Fibroblast of lung (primary cell): Measurements from ENCODE around the gene DDX39B. TPM values are rescaled to one million over a fixed set of nuclear protein-coding genes. Genes with fewer than 3 reads are reported as not detected.

Experiments used
- DNase-seq, 2 donors: peaks; one replicate each; pipeline versions ENCODE4 v3.0.0 to v3.0.0-alpha.2; 2010; ENCODE audit warnings: low read depth in 2 of 2
- H2AFZ ChIP-seq: 2 replicates; pipeline ENCODE4 v1.5.1; 2012; ENCODE audit warnings: low read length, control low read depth, inconsistent platforms
- H3K27ac ChIP-seq: 2 replicates; pipeline ENCODE4 v1.5.1; 2011; ENCODE audit warnings: low read length, control low read depth; ENCODE audit not compliant: insufficient read depth
- H3K27me3 ChIP-seq: 2 replicates; pipeline ENCODE4 v1.5.1; 2011; ENCODE audit warnings: mild to moderate bottlenecking, low read length; ENCODE audit not compliant: control insufficient read depth, insufficient read depth
- H3K36me3 ChIP-seq: 2 replicates; pipeline ENCODE4 v1.5.1; 2011; ENCODE audit warnings: low read length; ENCODE audit not compliant: control insufficient read depth, insufficient read depth
- H3K4me1 ChIP-seq: 2 replicates; pipeline ENCODE4 v1.5.1; 2011; ENCODE audit warnings: low read length; ENCODE audit not compliant: control insufficient read depth, insufficient read depth; ENCODE audit errors: extremely low read depth
- H3K4me2 ChIP-seq: 2 replicates; pipeline ENCODE4 v1.5.1; 2011; ENCODE audit warnings: low read length, control low read depth; ENCODE audit not compliant: insufficient read depth; ENCODE audit errors: extremely low read depth
- H3K4me3 ChIP-seq, 4 experiments: fragments of 200-600 bp in 1 of 4; sonication (generic) in 1 of 4; replicated peaks in 1 of 4; 2 replicates each; pipeline ENCODE4 v1.5.1; 2011 to 2016; ENCODE audit warnings: low read length in 4 of 4, low read depth in 3 of 4, mild to moderate bottlenecking in 3 of 4, control low read depth in 2 of 4, inconsistent platforms in 1 of 4, mixed read lengths in 1 of 4; ENCODE audit not compliant: insufficient read depth in 1 of 4; ENCODE audit errors: control extremely low read depth in 1 of 4
- H3K79me2 ChIP-seq: 2 replicates; pipeline ENCODE4 v1.5.1; 2012; ENCODE audit warnings: mild to moderate bottlenecking, low read length, inconsistent platforms; ENCODE audit not compliant: control insufficient read depth, insufficient read depth
- H3K9ac ChIP-seq: 2 replicates; pipeline ENCODE4 v1.5.1; 2011; ENCODE audit warnings: mild to moderate bottlenecking, low read length, control low read depth; ENCODE audit not compliant: insufficient read depth
- H3K9me3 ChIP-seq: 2 replicates; pipeline ENCODE4 v1.5.1; 2012; ENCODE audit warnings: low read depth, low read length; ENCODE audit not compliant: control insufficient read depth, insufficient read depth
- H4K20me1 ChIP-seq: 2 replicates; pipeline ENCODE4 v1.5.1; 2011; ENCODE audit warnings: low read length; ENCODE audit not compliant: control insufficient read depth, insufficient read depth; ENCODE audit errors: extremely low read depth
- CTCF ChIP-seq, 2 donors: IDR thresholded peaks in 1 of 2; conservative IDR thresholded peaks in 1 of 2; 1 replicate in 1 of 2; 2 replicates in 1 of 2; pipeline ENCODE4 v1.5.1; 2011 to 2012; ENCODE audit warnings: low read length in 2 of 2, control low read depth in 1 of 2, inconsistent platforms in 1 of 2, low read depth in 1 of 2, mild to moderate bottlenecking in 1 of 2
- EZH2 ChIP-seq: IDR thresholded peaks from 2 replicates; pipeline ENCODE4 v1.5.1; 2012; ENCODE audit warnings: low read length, control low read depth, mild to moderate bottlenecking; ENCODE audit errors: missing control alignments
- polyA plus RNA-seq, 2 donors: library from polyadenylated mRNA; depleted of rRNA in 1 of 2; stranded (reverse) in 1 of 2; unstranded in 1 of 2; fragments of >200 nt; gene quantifications; 2 replicates each; pipeline ENCODE4 v1.2.1, GENCODE V29; 2011 to 2012; ENCODE audit warnings: missing spikeins in 1 of 2
- total RNA-seq: library from RNA; depleted of rRNA; stranded (reverse); fragments of >200 nt; gene quantifications from 2 replicates; pipeline ENCODE4 v1.2.1, GENCODE V29; 2014

Gene DDX39B
- total and polyA plus RNA-seq, 2 donors (not counting 1 experiment from before 2014, with no cell fraction given), result 323 to 370 TPM

DNA sequence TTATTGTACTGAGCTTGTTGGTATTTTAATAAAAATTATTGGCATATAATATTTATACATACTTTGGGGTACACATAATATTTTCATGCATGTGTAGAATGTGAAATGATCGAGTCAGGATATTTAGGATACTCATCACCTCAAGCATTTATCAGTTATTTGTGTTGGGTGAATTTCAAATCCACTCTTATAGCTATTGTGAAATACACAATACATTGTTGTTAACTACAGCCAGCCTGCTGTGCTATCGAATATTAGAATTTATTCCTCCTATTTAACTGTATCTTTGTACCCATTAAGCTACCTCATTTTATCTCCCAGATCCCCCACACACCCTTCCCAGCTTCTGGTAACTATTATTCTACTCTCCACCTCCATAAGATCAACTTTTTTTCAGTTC lies 58.4 kb downstream of the DDX39B start:
- H3K4me2 ChIP-seq, result no peak overlapping the region
- no peak overlapping the region for H3K27ac ChIP-seq

GRCh38 chr6:31480574-31480973 lies 61.2 kb downstream of the DDX39B start:
- Histone ChIP-seq H3K79me2 (no peaks in the 10 kb centered on the region), H3K9ac (no peak overlapping the region), H3K4me1 (peaks cover 2% of the 10 kb centered on the region), H3K9me3 (no peaks in the 10 kb centered on the region), H4K20me1 (no peaks in the 10 kb centered on the region), H3K4me3 (no peak overlapping the region), H3K4me2 (no peak overlapping the region), H3K36me3 (no peaks in the 10 kb centered on the region), H2AFZ (no peak overlapping the region), H3K27me3 (peaks cover 4% of the 10 kb centered on the region), H3K27ac (no peak overlapping the region)
- TF ChIP-seq CTCF (conservative IDR thresholded peaks at IDR 0.05 in 1 of 2, IDR thresholded peaks at IDR 0.05 in 1 of 2; ENCODE audit: low read depth in 1 of 2, low read length in 2 of 2) (no peak), EZH2 (no peak)
- DNase-seq, result no peak

More for the DNA sequence above, 58.4 kb downstream of the DDX39B start:
- TF ChIP-seq EZH2 (no peak), CTCF (conservative IDR thresholded peaks at IDR 0.05 in 1 of 2, IDR thresholded peaks at IDR 0.05 in 1 of 2; ENCODE audit: low read depth in 1 of 2, low read length in 2 of 2) (no peak)
- no peak overlapping the region for H2AFZ ChIP-seq
- H3K36me3 ChIP-seq, result no peaks in the 10 kb centered on the region
- peaks cover 2% of the 10 kb centered on the region for H3K4me1 ChIP-seq
- no peak overlapping the region for H3K9ac ChIP-seq
- no peak overlapping the region for H3K4me3 ChIP-seq
- DNase-seq, result no peak
- H4K20me1 ChIP-seq, result no peaks in the 10 kb centered on the region
- H3K27me3 ChIP-seq, result peaks cover 2% of the 10 kb centered on the region
- H3K9me3 ChIP-seq, result no peaks in the 10 kb centered on the region
- no peaks in the 10 kb centered on the region for H3K79me2 ChIP-seq

Other genes starting within 250 kb of the DDX39B start
- gene HLA-B, start 184.8 kb downstream of the DDX39B start, total RNA-seq, result 190 and 244 TPM in 2 replicates
- gene HLA-B, start 184.8 kb downstream of the DDX39B start, polyA plus RNA-seq, result 441 and 1,124 TPM in 2 replicates
- gene MICA, start 138.4 kb downstream of the DDX39B start, total RNA-seq, result 28.5 and 85.2 TPM in 2 replicates
- 54.2 and 81.1 TPM in 2 replicates for gene MICA, start 138.4 kb downstream of the DDX39B start, polyA plus RNA-seq
- gene MICB, start 43.9 kb downstream of the DDX39B start, total RNA-seq, result 6.2 and 17.2 TPM in 2 replicates
- gene MICB, start 43.9 kb downstream of the DDX39B start, polyA plus RNA-seq, result 18.6 and 19.2 TPM in 2 replicates
- not detected in 2 replicates for gene MCCD1, start 13.0 kb downstream of the DDX39B start, total RNA-seq
- not detected in 2 replicates for gene MCCD1, start 13.0 kb downstream of the DDX39B start, polyA plus RNA-seq
- gene ATP6V1G2, start 4.6 kb upstream of the DDX39B start, total RNA-seq, result 4.1 and 11.2 TPM in 2 replicates
- 9.1 and 16.0 TPM in 2 replicates for gene ATP6V1G2, start 4.6 kb upstream of the DDX39B start, polyA plus RNA-seq
- 44.3 and 47.5 TPM in 2 replicates for gene NFKBIL1, start 5.6 kb upstream of the DDX39B start, total RNA-seq
- 3.7 and 5.1 TPM in 2 replicates for gene NFKBIL1, start 5.6 kb upstream of the DDX39B start, polyA plus RNA-seq
- gene LTA, start 30.3 kb upstream of the DDX39B start, total RNA-seq, result not detected in 2 replicates
- not detected in 2 replicates for gene LTA, start 30.3 kb upstream of the DDX39B start, polyA plus RNA-seq
- gene TNF, start 33.6 kb upstream of the DDX39B start, total RNA-seq, result not detected in 2 replicates
- gene TNF, start 33.6 kb upstream of the DDX39B start, polyA plus RNA-seq, result not detected in 2 replicates
- gene LTB, start 40.4 kb upstream of the DDX39B start, total RNA-seq, result not detected in 2 replicates
- not detected in 2 replicates for gene LTB, start 40.4 kb upstream of the DDX39B start, polyA plus RNA-seq
- not detected in 2 replicates for gene LST1, start 44.3 kb upstream of the DDX39B start, total RNA-seq
- not detected in 2 replicates for gene LST1, start 44.3 kb upstream of the DDX39B start, polyA plus RNA-seq
- not detected in 2 replicates for gene NCR3, start 51.0 kb upstream of the DDX39B start, total RNA-seq
- not detected in 2 replicates for gene NCR3, start 51.0 kb upstream of the DDX39B start, polyA plus RNA-seq
- gene AIF1, start 73.2 kb upstream of the DDX39B start, total RNA-seq, result not detected in 2 replicates
- gene AIF1, start 73.2 kb upstream of the DDX39B start, polyA plus RNA-seq, result not detected in 2 replicates
- gene PRRC2A, start 78.7 kb upstream of the DDX39B start, total RNA-seq, result 22.9 and 46.6 TPM in 2 replicates
- gene PRRC2A, start 78.7 kb upstream of the DDX39B start, polyA plus RNA-seq, result 26.9 and 50.7 TPM in 2 replicates
- gene BAG6, start 110.7 kb upstream of the DDX39B start, total RNA-seq, result 90.9 and 124 TPM in 2 replicates
- 75.3 and 111 TPM in 2 replicates for gene BAG6, start 110.7 kb upstream of the DDX39B start, polyA plus RNA-seq
- gene APOM, start 113.9 kb upstream of the DDX39B start, total RNA-seq, result 0.99 and 1.0 TPM in 2 replicates
- gene APOM, start 113.9 kb upstream of the DDX39B start, polyA plus RNA-seq, result 3.9 and 5.4 TPM in 2 replicates
- 20.6 and 26.2 TPM in 2 replicates for gene C6orf47, start 118.8 kb upstream of the DDX39B start, total RNA-seq
- gene C6orf47, start 118.8 kb upstream of the DDX39B start, polyA plus RNA-seq, result 6.6 and 7.9 TPM in 2 replicates
- 15.0 and 17.2 TPM in 2 replicates for gene GPANK1, start 123.0 kb upstream of the DDX39B start, total RNA-seq
- gene GPANK1, start 123.0 kb upstream of the DDX39B start, polyA plus RNA-seq, result 12.7 and 13.1 TPM in 2 replicates
- gene CSNK2B, start 124.1 kb upstream of the DDX39B start, total RNA-seq, result 67.2 and 70.9 TPM in 2 replicates
- 84.9 and 124 TPM in 2 replicates for gene CSNK2B, start 124.1 kb upstream of the DDX39B start, polyA plus RNA-seq
- gene LY6G5B, start 128.0 kb upstream of the DDX39B start, total RNA-seq, result 1.3 and 2.0 TPM in 2 replicates
- 2.8 and 2.9 TPM in 2 replicates for gene LY6G5B, start 128.0 kb upstream of the DDX39B start, polyA plus RNA-seq
- 0.51 and 0.83 TPM in 2 replicates for gene LY6G5C, start 139.1 kb upstream of the DDX39B start, total RNA-seq
- 2.0 and 2.9 TPM in 2 replicates for gene LY6G5C, start 139.1 kb upstream of the DDX39B start, polyA plus RNA-seq
- gene ABHD16A, start 161.3 kb upstream of the DDX39B start, total RNA-seq, result 62.1 and 72.0 TPM in 2 replicates
- 24.2 and 25.1 TPM in 2 replicates for gene ABHD16A, start 161.3 kb upstream of the DDX39B start, polyA plus RNA-seq
- not detected in 2 replicates for gene LY6G6F, start 164.9 kb upstream of the DDX39B start, total RNA-seq
- not detected in 2 replicates for gene LY6G6F, start 164.9 kb upstream of the DDX39B start, polyA plus RNA-seq
- gene LY6G6D, start 173.3 kb upstream of the DDX39B start, total RNA-seq, result not detected in 2 replicates
- not detected in 2 replicates for gene LY6G6D, start 173.3 kb upstream of the DDX39B start, polyA plus RNA-seq
- gene LY6G6C, start 179.7 kb upstream of the DDX39B start, total RNA-seq, result not detected in 2 replicates
- gene LY6G6C, start 179.7 kb upstream of the DDX39B start, polyA plus RNA-seq, result not detected in 2 replicates
- not detected in 2 replicates for gene MPIG6B, start 181.4 kb upstream of the DDX39B start, total RNA-seq
- not detected in 2 replicates for gene MPIG6B, start 181.4 kb upstream of the DDX39B start, polyA plus RNA-seq
- 97.3 and 119 TPM in 2 replicates for gene DDAH2, start 187.3 kb upstream of the DDX39B start, total RNA-seq
- gene DDAH2, start 187.3 kb upstream of the DDX39B start, polyA plus RNA-seq, result 42.5 and 43.4 TPM in 2 replicates
- 439 and 615 TPM in 2 replicates for gene CLIC1, start 194.5 kb upstream of the DDX39B start, total RNA-seq
- 639 and 788 TPM in 2 replicates for gene CLIC1, start 194.5 kb upstream of the DDX39B start, polyA plus RNA-seq
- 2.3 and 4.3 TPM in 2 replicates for gene MSH5, start 198.0 kb upstream of the DDX39B start, total RNA-seq
- gene MSH5, start 198.0 kb upstream of the DDX39B start, polyA plus RNA-seq, result 6.0 and 11.1 TPM in 2 replicates
- 0.26 and 0.50 TPM in 2 replicates for gene SAPCD1, start 220.7 kb upstream of the DDX39B start, total RNA-seq
- gene SAPCD1, start 220.7 kb upstream of the DDX39B start, polyA plus RNA-seq, result 1.3 and 1.4 TPM in 2 replicates
- under 0.01 and 0.66 TPM in 2 replicates for gene VWA7, start 235.3 kb upstream of the DDX39B start, total RNA-seq
- gene VWA7, start 235.3 kb upstream of the DDX39B start, polyA plus RNA-seq, result 0.16 and 0.60 TPM in 2 replicates